Stimulated activated CD4-positive, alpha-beta T cell treated with anti-CD3 and anti-CD28 coated beads, Interleukin-15, amount 100 ng/mL, for 1 hour (primary cell): Measurements from ENCODE around the gene PIEZO1.

Experiments
- DNase-seq, 2 donors: peaks; one replicate each; pipeline ENCODE4 v3.0.0-alpha.2; 2020; ENCODE audit warnings: low read depth in 1 of 2, low spot score in 1 of 2

Gene PIEZO1

DNA sequence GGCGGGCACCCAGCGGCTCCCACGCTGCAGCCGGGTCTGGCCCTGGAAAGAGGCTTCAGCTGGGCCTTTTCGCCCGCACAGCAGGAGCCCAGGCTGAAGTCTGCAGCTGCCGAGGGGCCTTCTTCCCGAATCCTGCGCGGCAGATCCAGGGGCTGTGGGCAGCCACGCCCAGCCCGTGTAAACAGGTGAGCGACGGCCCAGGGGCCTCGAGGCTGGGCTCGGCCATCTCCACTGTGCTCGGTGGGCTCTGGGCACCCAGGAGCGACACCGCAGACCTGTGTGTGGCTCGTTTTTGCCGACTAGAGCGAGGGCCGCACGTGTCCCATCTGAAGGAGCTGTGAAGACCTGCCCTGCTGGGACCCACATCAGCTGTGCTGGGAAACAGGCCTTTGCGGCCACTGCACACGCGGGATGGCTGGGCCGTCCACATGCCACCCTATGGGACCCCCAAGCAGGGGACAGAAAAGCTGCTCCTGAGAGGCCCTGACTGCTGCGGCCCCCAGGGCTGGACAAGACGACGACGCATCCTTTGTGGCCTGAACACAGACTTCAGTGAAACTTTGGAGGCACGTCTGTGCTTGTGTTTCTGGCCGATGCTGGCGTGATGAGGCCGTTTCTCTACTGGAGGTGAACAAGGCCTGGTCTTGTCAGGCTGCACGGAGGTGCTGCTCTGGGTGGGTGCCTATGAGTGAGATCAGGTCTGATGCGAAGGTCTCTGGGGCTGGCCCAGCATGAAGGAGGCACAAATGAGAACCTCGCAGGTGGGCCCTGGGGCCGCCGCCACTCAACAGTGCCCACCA, 31.9 kb upstream of the PIEZO1 start:
- DNase-seq: no peak

DNA sequence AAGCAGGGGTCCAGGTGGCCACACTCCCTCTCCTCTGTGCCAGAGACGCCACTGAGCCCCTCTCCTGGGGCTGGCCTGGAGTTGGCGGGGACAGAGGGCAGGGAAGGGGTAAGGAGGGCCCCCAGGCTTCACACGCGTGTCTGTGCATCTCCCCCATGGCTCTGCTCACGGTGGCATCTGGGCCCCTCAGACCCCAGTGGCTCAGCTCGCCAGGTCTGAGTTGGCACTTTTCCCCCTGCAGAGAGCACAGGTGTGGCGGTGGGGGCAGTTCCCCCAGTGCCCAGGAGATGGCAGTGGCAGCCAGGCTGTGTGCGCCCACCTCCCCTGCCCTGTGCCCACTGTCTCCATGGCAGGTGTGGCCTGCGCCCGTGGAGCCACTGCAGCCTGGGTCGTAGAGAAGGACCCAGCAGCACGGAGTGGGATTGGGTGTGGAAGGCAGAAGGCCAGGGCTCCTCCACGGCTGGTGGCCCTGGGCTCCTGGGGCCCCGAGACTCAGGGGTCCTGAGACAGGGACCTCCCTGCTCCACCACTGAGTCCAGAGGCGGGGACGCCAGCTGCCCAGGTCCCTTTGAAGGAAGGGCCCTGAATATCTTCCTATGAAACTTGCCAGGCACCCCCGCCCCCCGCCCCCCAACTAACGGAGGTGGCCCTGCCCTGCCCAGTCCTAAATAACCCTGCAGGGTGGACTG, 31.0 kb upstream of the PIEZO1 start:
- peak in 1 of 2 donors; percentile 58 for DNase-seq

DNA sequence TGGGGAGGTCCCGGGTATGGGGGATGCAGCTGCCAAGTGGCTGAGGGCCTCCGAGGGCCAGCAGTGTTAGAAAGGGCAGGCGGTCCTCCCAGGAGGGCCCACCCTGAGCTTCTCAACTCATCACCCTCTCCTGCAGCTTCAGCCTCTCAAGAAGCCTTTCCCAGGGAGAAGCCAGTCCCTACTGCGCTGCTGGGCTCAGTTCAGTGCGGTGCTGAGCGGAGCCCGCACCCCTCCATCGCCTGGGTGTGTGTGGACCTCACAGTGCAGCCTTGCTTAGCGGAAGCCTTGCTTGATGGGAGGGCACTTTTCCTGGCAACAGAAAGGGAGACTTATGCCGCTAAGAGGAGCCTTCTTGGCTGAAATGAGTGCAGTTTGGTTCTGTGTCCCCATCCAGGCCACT, 30.2 kb upstream of the PIEZO1 start:
- DNase-seq: no peak

DNA sequence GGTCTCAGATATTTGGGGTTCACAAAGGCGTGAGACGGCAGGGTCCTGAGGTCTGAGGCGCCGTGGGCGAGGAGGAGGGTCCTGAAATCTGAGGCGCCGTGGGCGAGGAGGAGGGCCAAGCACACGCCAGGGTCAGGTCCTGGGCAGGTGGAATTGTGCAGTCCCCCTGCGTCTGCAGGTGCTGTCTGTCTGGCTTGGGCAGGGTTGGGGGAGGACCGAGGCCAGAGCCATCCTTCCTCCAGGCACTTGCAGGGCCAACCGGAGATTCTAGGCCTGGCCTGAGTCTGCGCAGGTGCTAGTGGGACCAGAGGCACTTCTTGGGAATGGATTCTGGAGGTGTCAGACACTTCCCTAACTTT, 29.1 kb upstream of the PIEZO1 start:
- DNase-seq: no peak

DNA sequence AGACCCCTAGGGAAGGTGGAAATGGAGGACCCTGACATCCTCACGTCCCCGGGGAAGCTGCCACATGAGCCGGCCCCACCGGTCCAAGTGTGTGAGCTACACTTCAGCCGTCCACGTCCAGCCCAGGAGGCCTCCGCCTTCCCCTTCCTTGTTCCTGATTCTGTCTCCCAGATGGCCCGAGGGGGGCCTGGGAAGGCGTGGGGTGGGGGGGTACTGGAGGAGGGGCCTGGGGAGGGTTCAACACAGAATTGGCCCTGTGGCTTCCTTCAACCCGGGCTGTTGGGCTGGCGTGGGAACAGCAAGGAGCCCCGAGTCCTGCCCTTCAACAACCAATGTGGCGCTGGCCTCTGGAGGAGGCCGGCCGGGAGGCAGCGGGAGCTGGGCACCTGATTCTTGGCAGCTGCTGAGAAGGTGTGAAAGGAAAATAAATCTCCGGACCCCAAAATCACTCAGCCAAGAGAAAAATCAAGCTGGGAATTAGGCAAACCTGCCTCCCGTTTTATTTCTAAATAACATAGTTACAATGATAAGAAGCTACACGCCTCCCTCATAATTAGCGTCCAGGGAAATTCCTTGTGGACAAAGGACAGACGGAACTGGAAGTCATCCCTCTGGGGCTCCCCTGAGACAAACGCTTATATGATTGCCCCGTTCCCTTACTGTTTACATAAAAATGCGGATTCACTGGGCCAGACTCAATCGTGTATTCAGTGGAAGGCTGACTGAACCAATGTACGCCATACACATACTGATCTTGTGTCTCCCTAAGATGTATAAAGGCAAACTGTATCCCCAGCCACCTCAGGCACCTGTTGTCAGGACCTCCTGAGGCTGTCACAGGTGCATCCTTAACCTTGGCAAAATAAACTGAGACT, 28.5 kb upstream of the PIEZO1 start:
- no peak for DNase-seq

DNA sequence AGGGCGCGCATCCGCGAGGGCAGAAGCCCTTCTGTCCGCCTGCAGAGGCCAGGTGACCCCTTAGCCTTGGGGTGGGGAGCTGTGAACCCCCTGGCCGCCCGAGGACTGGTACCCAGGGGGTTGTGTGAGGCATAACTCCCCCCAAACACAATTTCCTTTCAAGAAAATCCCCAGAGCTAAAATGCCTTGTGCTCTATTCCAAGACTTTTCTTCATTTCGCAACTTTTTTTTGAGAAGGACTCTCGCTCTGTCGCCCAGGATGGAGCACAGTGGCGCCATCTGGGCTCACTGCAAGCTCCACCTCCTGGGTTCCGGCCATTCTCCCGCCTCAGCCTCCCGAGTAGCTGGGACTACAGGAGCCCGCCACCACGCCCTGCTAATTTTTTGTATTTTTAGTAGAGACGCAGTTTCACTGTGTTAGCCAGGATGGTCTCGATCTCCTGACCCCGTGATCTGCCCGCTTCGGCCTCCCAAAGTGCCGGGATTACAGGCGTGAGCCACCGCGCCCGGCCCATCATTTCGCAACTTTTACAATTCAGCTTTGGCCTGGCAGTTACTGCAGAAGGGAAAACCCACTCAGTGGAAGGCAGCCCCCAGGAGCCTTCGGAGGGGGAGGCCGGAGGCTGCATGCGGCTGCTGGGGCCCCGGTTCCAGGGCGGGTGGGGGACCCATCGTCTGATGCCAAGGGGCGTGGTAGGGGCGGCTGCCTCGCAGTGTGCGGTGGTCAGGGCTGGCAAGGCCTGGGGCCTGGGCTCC, 27.7 kb upstream of the PIEZO1 start:
- DNase-seq: no peak

DNA sequence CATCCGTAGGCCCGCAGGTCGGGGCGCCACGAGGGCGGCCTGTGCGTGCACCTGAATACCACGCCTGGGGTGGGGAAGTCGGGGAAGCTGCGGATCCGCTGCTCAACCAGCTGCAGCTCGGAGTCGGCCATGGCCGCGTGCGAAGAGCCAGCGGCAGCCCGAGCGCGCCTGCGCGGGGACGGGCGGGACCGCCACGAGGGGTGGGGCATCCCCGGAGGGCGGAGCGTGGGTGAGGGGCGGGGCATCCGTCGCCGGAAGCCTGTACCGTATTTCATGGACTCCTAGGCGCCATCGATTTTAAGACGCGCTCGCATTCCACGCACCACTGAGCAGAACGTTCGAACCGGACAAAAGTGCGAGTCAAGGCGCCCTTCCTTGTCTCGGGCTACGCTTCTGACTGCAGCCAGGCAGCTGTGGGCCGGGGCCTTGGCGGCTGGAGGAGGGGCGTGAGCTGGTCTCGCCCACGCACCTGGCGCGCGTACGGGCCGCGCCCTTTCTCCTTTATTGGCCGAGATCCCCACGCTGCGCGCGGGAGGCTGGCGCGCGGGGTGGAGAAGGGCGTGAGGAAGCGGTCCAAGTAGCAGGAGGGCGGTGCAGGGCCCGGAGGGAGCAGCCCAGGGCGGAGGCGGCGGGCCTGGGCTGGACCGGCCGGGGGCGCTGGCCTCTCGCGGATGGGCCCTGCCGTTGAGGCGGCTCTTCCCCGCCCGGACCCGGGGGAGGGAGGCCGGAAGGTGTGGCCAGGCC, 26.9 kb upstream of the PIEZO1 start, which contains the start of gene APRT:
Gene APRT, minus strand, starts transcription at position 160 of the 744 bp plus-strand sequence. Its CDS starts 29 bp downstream, at position 131.
- DNase-seq: peak; percentile 98 to 99

DNA sequence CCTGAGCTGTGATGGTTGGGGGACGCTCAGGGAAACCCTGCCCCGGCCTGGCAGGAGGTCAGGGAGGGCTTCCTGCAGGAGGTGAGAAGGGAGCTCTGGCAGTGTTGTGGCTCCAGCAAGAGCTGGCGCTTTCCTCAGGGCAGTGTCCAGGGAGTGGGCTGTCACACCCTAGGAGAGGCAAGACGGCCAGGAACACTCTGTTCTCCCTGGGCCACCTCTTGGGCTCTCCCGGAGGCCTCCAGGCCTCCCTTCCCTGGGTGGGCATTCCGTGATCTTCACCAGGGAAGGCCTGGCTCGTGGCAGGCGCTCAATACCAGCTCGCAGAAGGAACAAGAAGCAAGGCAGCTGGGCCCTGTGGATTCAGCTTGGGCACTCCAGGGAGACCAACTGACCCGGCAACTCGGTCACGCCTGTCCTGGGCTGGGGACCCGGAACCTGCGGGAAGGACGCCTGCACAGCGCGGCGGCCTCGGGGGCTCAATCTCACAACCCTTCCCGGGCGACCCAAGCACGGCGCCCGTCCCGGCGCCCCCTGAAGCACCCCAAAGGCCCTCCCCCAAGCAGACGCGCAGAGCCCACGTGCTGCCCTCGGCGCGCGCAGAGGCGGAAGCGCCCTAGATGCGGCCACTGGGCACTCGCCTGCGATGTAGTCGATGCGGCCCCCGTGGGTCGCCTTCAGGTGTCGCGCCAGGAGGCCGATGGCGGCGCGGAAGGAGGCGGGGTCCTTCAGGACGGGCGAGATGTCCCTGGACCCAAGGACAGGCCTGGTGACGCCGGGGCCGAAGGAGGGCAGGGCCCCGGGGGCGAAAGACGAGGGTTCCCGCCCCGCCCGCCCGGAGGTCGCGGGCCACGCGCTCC, 26.1 kb upstream of the PIEZO1 start:
- peak; percentile 36 to 55 for DNase-seq

DNA sequence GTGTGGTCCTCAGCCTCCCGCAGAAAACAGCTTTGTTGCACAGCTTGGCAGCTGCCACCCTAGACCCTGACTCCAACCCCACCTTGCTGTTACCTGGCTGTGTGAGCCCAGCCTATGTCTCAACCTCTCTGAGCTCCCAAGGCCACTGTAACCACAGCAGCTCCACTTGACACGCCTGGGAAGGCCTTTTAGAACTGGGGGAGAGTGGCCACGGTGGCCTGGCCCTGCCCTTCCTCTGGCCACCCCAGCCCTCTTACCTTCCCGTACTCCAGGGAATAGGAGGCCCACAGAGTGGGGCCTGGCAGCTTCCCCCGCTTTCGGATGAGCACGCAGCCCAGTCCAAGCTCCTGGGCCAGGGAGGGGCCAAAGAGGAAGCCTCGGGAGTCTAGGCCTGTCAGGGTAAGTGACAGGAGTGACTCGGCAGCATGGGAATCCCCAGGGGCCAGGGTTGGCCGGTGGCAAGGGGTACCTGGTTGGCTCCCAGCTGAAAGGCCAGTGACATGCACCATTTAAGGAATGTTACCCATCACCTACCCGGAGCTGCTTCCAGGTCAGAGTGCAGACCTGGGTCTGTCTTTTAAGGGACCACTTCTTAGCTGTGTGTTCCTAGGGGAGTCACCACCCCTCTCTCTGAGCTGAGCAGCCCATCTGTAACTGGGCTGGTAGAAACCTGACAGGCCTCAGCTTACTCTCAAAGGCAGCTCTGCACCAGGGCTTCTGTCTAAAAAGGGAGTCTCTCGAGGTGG, 25.3 kb upstream of the PIEZO1 start:
- DNase-seq: no peak

DNA sequence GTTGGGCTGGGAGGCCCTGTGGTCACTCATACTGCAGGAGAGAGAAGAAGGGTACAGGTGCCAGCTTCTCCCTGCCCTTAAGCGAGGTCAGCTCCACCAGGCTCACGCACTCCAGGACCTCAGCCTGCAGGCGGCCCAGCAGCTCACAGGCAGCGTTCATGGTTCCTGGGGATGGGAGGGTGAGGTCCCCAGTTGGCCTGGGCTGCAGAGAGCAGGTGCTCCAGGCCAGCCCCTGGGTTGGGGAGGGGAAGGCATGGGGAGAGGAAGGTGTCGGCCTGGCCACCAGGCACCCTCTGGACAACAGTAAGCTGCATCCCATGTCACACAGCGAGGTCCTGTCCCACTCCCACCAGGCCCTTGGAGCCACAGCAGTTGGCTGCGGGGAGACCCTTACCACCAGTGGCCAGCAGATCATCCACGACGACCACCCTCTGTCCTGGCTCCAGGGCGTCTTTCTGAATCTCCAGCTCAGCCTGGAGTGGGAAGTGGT, 24.7 kb upstream of the PIEZO1 start:
- DNase-seq: no peak

DNA sequence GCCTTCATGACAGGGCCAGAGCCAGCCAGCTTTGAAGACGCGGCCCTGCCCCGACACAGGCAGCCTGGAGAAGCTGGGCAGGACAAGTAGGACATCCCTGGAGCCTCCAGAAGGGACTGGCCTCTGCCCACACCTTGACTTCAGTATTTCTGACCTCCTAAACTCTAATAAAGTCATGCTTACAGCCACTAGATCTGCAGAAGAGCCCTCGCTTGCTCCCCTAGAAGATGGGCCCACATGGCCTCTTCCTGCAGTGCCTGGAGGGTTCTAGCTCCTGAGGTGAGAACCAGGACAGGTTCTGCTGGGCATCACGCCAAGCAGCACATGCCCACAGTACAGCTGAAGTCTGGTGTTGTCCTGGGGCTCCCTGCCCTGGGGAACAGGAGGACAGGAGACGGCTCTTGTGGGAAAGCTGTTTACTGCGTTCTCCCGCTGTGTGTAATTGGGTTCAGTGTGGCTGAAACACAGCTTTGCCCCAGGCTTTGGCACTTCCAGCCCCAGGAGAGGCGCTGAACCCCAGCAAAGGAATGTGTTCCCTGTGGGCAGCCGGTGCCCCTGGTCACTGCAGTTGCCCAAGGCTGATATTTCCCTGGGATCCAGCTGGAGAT, 24.2 kb upstream of the PIEZO1 start:
- no peak for DNase-seq

DNA sequence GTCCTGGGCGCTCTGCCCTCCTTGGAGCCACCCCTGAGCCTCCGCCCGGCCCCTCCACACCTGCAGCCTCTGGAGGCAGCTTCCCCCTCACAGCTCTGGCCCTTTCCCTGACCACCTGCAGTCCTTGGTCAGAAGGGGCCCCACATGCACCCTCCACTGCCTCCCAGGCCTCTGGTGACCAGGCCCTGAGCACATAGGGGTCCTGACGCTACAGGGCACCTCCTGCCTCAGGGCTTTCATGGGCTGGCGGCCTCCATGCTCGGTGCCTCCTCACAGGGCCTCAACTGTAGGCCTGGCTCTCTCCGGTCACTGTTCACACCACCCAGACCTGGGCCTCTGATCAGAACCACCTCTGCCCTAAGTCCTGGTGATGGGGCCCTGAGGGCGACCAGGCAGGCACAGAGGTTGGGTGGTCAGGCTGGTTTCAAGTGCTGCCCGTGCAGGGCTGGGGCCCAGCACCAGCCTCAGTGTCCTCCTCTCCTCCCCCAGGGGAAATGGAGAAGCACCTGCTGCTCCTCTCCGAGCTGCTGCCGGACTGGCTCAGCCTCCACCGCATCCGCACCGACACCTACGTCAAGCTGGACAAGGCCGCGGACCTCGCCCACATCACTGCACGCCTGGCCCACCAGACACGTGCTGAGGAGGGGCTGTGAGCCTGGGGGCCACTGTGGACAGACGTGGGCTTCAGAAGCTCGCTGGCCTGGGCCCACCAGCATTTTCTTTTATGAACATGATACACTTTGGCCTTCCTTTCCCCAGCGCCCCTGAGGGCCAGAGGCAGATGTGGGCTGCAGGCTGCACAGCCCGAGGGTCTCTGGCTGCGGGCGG, 22.8 kb upstream of the PIEZO1 start:
- no peak for DNase-seq

DNA sequence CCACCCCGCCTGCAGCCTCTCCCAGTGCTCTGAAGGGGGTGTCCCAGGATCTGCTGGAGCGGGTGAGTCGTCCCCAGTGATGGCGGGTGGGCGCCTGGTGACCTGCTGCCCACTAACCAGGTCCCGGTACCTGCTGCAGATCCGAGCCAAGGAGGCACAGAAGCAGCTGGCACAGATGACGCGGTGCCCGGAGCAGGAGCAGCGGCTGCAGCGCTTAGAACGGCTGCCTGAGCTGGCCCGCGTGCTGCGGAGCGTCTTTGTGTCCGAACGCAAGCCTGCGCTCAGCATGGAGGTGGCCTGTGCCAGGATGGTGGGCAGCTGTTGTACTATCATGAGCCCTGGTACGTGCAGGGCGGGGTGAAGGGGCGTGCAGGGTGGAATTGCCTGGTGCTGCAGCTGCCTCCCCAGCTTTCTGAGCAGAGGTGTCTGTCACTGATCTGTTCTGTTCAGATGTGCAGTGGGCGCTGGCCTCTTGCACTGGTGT, 22.2 kb upstream of the PIEZO1 start:
- DNase-seq: no peak

DNA sequence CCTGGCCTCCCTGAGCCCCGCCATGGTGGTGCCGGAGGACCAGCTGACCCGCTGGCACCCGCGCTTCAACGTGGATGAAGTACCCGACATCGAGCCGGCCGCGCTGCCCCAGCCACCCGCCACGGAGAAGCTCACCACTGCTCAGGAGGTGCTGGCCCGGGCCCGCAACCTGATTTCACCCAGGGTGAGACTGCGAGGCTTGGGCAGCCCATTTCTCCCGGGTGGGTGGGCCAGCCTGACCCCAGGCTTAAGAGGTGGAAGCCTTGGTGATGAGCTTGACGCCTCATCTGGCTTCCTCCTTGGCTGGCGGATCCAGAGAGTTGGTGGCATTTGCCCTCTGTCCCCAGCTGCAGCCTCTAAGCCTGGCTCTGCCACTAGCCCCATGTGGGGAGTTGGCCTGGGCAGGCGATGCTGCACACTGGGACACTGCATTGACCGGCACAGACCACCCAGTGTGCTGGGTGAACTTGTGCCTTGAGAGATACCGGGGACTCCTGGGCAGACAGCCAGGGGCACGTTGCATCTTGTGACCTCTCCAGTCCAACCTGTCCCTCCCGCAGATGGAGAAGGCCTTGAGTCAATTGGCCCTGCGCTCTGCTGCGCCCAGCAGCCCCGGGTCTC, 21.6 kb upstream of the PIEZO1 start:
- no peak for DNase-seq

DNA sequence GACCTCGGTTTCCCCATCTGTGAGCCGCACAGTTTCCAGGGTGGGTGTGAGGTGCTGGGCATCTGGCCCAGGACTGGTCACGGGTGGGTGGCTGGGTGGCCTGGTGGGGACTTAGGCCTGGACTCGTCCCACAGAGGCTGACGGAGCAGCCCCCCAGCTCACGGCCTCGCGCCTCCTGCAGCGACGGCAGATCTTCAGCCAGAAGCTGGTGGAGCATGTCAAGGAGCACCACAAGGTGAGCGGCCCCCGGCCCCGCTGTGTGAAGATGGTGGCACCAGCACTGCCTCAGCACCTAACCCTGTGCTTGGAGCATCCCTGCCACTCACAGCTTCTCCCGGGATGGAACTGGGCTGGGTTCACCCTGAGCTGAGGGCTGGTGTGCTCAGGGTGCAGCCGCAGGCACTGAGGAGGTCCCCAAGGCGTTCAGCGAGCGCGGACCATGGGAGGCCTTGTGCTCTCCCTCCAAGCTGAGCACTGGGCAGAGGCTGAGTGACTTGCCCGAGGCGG, 20.9 kb upstream of the PIEZO1 start:
- no peak for DNase-seq

DNA sequence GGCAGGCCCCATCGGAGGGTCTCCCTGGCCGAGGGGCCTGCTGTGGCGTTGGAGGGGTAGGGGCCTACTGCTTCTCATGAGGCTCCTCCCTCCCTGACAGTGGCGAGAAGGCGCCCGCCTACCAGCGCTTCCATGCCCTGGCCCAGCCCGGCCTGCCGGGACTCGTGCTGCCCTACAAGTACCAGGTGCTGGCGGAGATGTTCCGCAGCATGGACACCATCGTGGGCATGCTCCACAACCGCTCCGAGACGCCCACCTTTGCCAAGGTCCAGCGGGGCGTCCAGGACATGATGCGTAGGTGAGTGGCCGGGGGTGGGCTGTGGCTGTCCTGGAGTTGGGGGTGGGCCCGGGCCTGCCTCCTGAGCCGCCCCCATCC, 20.3 kb upstream of the PIEZO1 start:
- DNase-seq: no peak
